Effector memory CD8-positive, alpha-beta T cell (primary cell): Measurements from ENCODE around the gene USH2A.

Source experiments
- ATAC-seq: fragments of 150-1000 bp; cut with Tn5 transposase; replicated peaks from 2 replicates; pipeline ENCODE4 v1.10.0; 2021; ENCODE audit warnings: mild to moderate bottlenecking, moderate library complexity
- DNase-seq, 3 experiments: peaks; one replicate each; pipeline ENCODE4 v3.0.0; 2021
- H3K27ac Mint-ChIP-seq, 2 donors: one replicate each; pipeline ENCODE4 v1.8.0; 2022; ENCODE audit warnings: mild to moderate bottlenecking in 2 of 2, mixed read lengths in 2 of 2, moderate library complexity in 2 of 2
- H3K27me3 Mint-ChIP-seq, 2 donors: one replicate each; pipeline ENCODE4 v1.8.0; 2022; ENCODE audit warnings: mixed read lengths in 2 of 2
- H3K36me3 Mint-ChIP-seq: one replicate; pipeline ENCODE4 v1.8.0; 2022; ENCODE audit warnings: mild to moderate bottlenecking, moderate library complexity, mixed read lengths; ENCODE audit not compliant: insufficient read depth
- H3K4me1 Mint-ChIP-seq, 2 donors: one replicate each; pipeline ENCODE4 v1.8.0; 2022; ENCODE audit warnings: low read depth in 2 of 2, mixed read lengths in 2 of 2
- H3K4me3 Mint-ChIP-seq, 2 donors: one replicate each; pipeline ENCODE4 v1.8.0; 2022; ENCODE audit warnings: mild to moderate bottlenecking in 2 of 2, mixed read lengths in 2 of 2, moderate library complexity in 2 of 2
- H3K9me3 Mint-ChIP-seq, 2 donors: one replicate each; pipeline ENCODE4 v1.8.0; 2022; ENCODE audit warnings: mixed read lengths in 2 of 2

Gene USH2A

GRCh38 chr1:216090556-216090955 is 332.7 kb downstream of the USH2A start:
- H3K4me1 Mint-ChIP-seq: no peaks in the 10 kb centered on the region
- H3K27ac Mint-ChIP-seq: no peak overlapping the region
- no peak for DNase-seq
- H3K36me3 Mint-ChIP-seq: no peaks in the 10 kb centered on the region
- ATAC-seq: no peak
- peaks cover 14 to 18% of the 10 kb centered on the region in 2 donors for H3K9me3 Mint-ChIP-seq
- H3K27me3 Mint-ChIP-seq: no peaks in the 10 kb centered on the region
- no peak overlapping the region for H3K4me3 Mint-ChIP-seq

- no peak for ATAC-seq
- Mint-ChIP-seq H3K9me3 (peaks cover 14 to 15% of the 10 kb centered on the region in 2 donors), H3K27me3 (no peaks in the 10 kb centered on the region), H3K36me3 (no peaks in the 10 kb centered on the region), H3K4me3 (no peak overlapping the region), H3K27ac (no peak overlapping the region), H3K4me1 (no peaks in the 10 kb centered on the region)
- no peak for DNase-seq
Observed at GRCh38 chr1:216086678-216087077, 336.6 kb downstream of the USH2A start.

- ATAC-seq (no peak), DNase-seq (no peak)
- Mint-ChIP-seq H3K27me3 (no peaks in the 10 kb centered on the region), H3K4me3 (no peak overlapping the region), H3K4me1 (no peaks in the 10 kb centered on the region), H3K9me3 (peaks cover 2 to 23% of the 10 kb centered on the region in 2 donors), H3K36me3 (no peaks in the 10 kb centered on the region), H3K27ac (no peak overlapping the region)
Observed at GRCh38 chr1:216081445-216081844, 341.8 kb downstream of the USH2A start.

- Mint-ChIP-seq H3K4me1 (no peaks in the 10 kb centered on the region), H3K4me3 (no peak overlapping the region), H3K36me3 (no peaks in the 10 kb centered on the region), H3K9me3 (peaks cover 1 to 23% of the 10 kb centered on the region in 2 donors), H3K27me3 (no peaks in the 10 kb centered on the region), H3K27ac (no peak overlapping the region)
- ATAC-seq: no peak
- no peak for DNase-seq
Observed at GRCh38 chr1:216076751-216077150, 346.5 kb downstream of the USH2A start.

GRCh38 chr1:216075339-216075738 is 347.9 kb downstream of the USH2A start:
- Mint-ChIP-seq H3K4me3 (no peak overlapping the region), H3K36me3 (no peaks in the 10 kb centered on the region), H3K27ac (no peak overlapping the region), H3K27me3 (no peaks in the 10 kb centered on the region), H3K9me3 (peaks cover 1 to 12% of the 10 kb centered on the region in 2 donors), H3K4me1 (no peaks in the 10 kb centered on the region)
- no peak for DNase-seq
- ATAC-seq: no peak

- Mint-ChIP-seq H3K27me3 (no peaks in the 10 kb centered on the region), H3K27ac (no peak overlapping the region), H3K9me3 (peaks cover 1% of the 10 kb centered on the region in 2 donors), H3K4me1 (no peaks in the 10 kb centered on the region), H3K4me3 (no peak overlapping the region), H3K36me3 (no peaks in the 10 kb centered on the region)
- ATAC-seq (no peak), DNase-seq (no peak)
Observed at GRCh38 chr1:216073793-216074595, 349.3 kb downstream of the USH2A start.

GRCh38 chr1:216071262-216071661 is 352.0 kb downstream of the USH2A start:
- Mint-ChIP-seq H3K27me3 (no peaks in the 10 kb centered on the region), H3K4me1 (no peaks in the 10 kb centered on the region), H3K27ac (no peak overlapping the region), H3K4me3 (no peak overlapping the region), H3K9me3 (peaks cover 10 to 15% of the 10 kb centered on the region in 2 donors), H3K36me3 (no peaks in the 10 kb centered on the region)
- no peak for ATAC-seq
- DNase-seq: no peak

GRCh38 chr1:216064643-216065042 is 358.6 kb downstream of the USH2A start:
- Mint-ChIP-seq H3K9me3 (peaks cover 9 to 16% of the 10 kb centered on the region in 2 donors), H3K4me3 (no peak overlapping the region), H3K4me1 (no peaks in the 10 kb centered on the region), H3K27me3 (no peaks in the 10 kb centered on the region), H3K36me3 (no peaks in the 10 kb centered on the region), H3K27ac (no peak overlapping the region)
- DNase-seq: no peak
- ATAC-seq: no peak

GRCh38 chr1:216057947-216058346 is 365.3 kb downstream of the USH2A start:
- ATAC-seq: no peak
- no peak overlapping the region for H3K4me3 Mint-ChIP-seq
- no peak for DNase-seq
- H3K4me1 Mint-ChIP-seq: no peaks in the 10 kb centered on the region
- H3K27ac Mint-ChIP-seq: no peak overlapping the region
- no peaks in the 10 kb centered on the region for H3K36me3 Mint-ChIP-seq
- H3K9me3 Mint-ChIP-seq: peaks cover 0 to 6% of the 10 kb centered on the region in 2 donors
- no peaks in the 10 kb centered on the region for H3K27me3 Mint-ChIP-seq

- H3K4me1 Mint-ChIP-seq: no peaks in the 10 kb centered on the region
- H3K27me3 Mint-ChIP-seq: no peaks in the 10 kb centered on the region
- peaks cover 0 to 6% of the 10 kb centered on the region in 2 donors for H3K9me3 Mint-ChIP-seq
- H3K36me3 Mint-ChIP-seq: no peaks in the 10 kb centered on the region
- ATAC-seq (no peak), DNase-seq (no peak)
- no peak overlapping the region for H3K27ac Mint-ChIP-seq
- H3K4me3 Mint-ChIP-seq: no peak overlapping the region
Observed at GRCh38 chr1:216057063-216057462, 366.2 kb downstream of the USH2A start.

- H3K4me3 Mint-ChIP-seq: no peak overlapping the region
- H3K9me3 Mint-ChIP-seq: peaks cover 3 to 9% of the 10 kb centered on the region in 2 donors
- no peaks in the 10 kb centered on the region for H3K36me3 Mint-ChIP-seq
- no peaks in the 10 kb centered on the region for H3K4me1 Mint-ChIP-seq
- no peak for ATAC-seq
- no peak overlapping the region for H3K27ac Mint-ChIP-seq
- DNase-seq: no peak
- no peaks in the 10 kb centered on the region for H3K27me3 Mint-ChIP-seq
Observed at GRCh38 chr1:216055004-216055403, 368.2 kb downstream of the USH2A start.

GRCh38 chr1:216054600-216054999 is 368.6 kb downstream of the USH2A start:
- ATAC-seq (no peak), DNase-seq (no peak)
- no peak overlapping the region for H3K4me3 Mint-ChIP-seq
- H3K27ac Mint-ChIP-seq: no peak overlapping the region
- peaks cover 4 to 11% of the 10 kb centered on the region in 2 donors for H3K9me3 Mint-ChIP-seq
- no peaks in the 10 kb centered on the region for H3K4me1 Mint-ChIP-seq
- no peaks in the 10 kb centered on the region for H3K27me3 Mint-ChIP-seq
- H3K36me3 Mint-ChIP-seq: no peaks in the 10 kb centered on the region

- H3K4me1 Mint-ChIP-seq: no peaks in the 10 kb centered on the region
- DNase-seq (no peak), ATAC-seq (no peak)
- H3K36me3 Mint-ChIP-seq: no peaks in the 10 kb centered on the region
- no peak overlapping the region for H3K4me3 Mint-ChIP-seq
- H3K9me3 Mint-ChIP-seq: peaks cover 5 to 16% of the 10 kb centered on the region in 2 donors
- H3K27me3 Mint-ChIP-seq: no peaks in the 10 kb centered on the region
- no peak overlapping the region for H3K27ac Mint-ChIP-seq
Observed at GRCh38 chr1:216051071-216051470, 372.2 kb downstream of the USH2A start.

- no peak for ATAC-seq
- H3K36me3 Mint-ChIP-seq: no peaks in the 10 kb centered on the region
- H3K27me3 Mint-ChIP-seq: no peaks in the 10 kb centered on the region
- DNase-seq: no peak
- peaks cover 5 to 16% of the 10 kb centered on the region in 2 donors for H3K9me3 Mint-ChIP-seq
- no peaks in the 10 kb centered on the region for H3K4me1 Mint-ChIP-seq
- H3K4me3 Mint-ChIP-seq: no peak overlapping the region
- no peak overlapping the region for H3K27ac Mint-ChIP-seq
Observed at GRCh38 chr1:216049741-216050430, 373.4 kb downstream of the USH2A start.
